Measurements from ENCODE around the gene GSKIP.

Gene GSKIP

DNA sequence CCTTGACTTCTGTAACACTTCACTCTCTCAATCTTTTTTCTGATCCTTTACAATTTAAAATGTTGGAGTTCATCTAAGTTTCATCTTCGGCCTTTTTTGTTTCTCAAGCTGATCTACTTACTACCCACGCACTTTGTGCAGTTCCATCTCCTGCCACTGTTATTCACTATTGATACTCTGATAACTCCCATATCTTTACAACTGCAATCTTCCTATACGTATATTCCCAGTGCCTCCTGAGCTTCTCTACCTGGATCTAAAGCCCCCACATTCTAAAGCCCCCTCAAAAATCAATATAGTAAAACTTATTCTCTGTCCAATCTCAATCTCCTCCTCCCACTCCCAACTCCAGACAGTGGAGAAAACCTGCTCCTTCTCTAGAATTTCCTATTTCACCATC is 6.1 kb upstream of the GSKIP start:
- TF ChIP-seq CTBP1 (IDR thresholded peaks at IDR 0.05; ENCODE audit: borderline replicate concordance) (no peak), FOXM1 (IDR thresholded peaks at IDR 0.05; ENCODE audit: borderline replicate concordance) (no peak), FOXA1 (IDR thresholded peaks at IDR 0.05) (no peak), BHLHE40 (IDR thresholded peaks at IDR 0.05; ENCODE audit: borderline replicate concordance) (no peak), SUZ12 (IDR thresholded peaks at IDR 0.05) (no peak), ELF4 (IDR thresholded peaks at IDR 0.05) (no peak), HDGF (IDR thresholded peaks at IDR 0.05; ENCODE audit: borderline replicate concordance) (no peak), ZNF384 (IDR thresholded peaks at IDR 0.05) (no peak), ARNT (IDR thresholded peaks at IDR 0.05) (no peak), NFRKB (IDR thresholded peaks at IDR 0.05) (no peak), TARDBP (IDR thresholded peaks at IDR 0.05) (no peak), PKNOX1 (IDR thresholded peaks at IDR 0.05) (no peak), SP1 (IDR thresholded peaks at IDR 0.05) (no peak), FOXK2 (IDR thresholded peaks at IDR 0.05) (no peak), L3MBTL2 (conservative IDR thresholded peaks at IDR 0.05) (no peak), LEF1 (IDR thresholded peaks at IDR 0.05; ENCODE audit: borderline replicate concordance) (no peak)
- POLR2A ChIA-PET = interaction anchor here (0.6 kb wide), 1 partner anchor 25 kb away, joined by 3 read pairs; no protein-coding TSS in a partner anchor
- CTCF ChIA-PET = interaction anchor here (1.8 kb wide), 1 partner anchor 11 kb away, joined by 6 read pairs; no protein-coding TSS in a partner anchor
- peak; percentile 9 for DNase-seq (ENCODE audit: extremely low spot score)

DNA sequence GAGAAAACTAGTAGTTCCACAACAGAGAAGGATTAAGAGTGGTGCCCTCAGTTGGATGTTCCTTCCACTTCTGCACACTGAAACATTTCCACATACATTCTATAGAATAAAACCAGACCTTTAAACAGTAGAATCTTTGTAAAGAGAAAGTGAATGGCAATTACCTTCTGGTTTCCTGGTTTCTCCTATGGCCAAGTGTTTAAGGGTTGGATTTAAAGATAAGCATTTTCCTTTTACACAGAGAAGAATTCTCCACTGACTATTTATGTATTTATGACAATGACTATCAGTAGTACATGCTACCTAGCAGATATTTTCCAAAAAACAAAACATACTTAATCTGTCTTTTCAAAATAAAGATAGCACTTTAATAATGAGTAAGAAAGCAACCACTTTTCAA is 3.4 kb upstream of the GSKIP start:
- CTCF ChIA-PET = interaction anchor here (0.7 kb wide), 1 partner anchor 63 kb away, joined by 3 read pairs; no protein-coding TSS in a partner anchor
- DNase-seq (ENCODE audit: extremely low spot score) = no peak
- TF ChIP-seq SP1 (IDR thresholded peaks at IDR 0.05) (no peak), LEF1 (IDR thresholded peaks at IDR 0.05; ENCODE audit: borderline replicate concordance) (no peak), TARDBP (IDR thresholded peaks at IDR 0.05) (no peak), BHLHE40 (IDR thresholded peaks at IDR 0.05; ENCODE audit: borderline replicate concordance) (no peak), FOXA1 (IDR thresholded peaks at IDR 0.05) (no peak), NFRKB (IDR thresholded peaks at IDR 0.05) (no peak), HDGF (IDR thresholded peaks at IDR 0.05; ENCODE audit: borderline replicate concordance) (no peak), PKNOX1 (IDR thresholded peaks at IDR 0.05) (no peak), SUZ12 (IDR thresholded peaks at IDR 0.05) (no peak), FOXM1 (IDR thresholded peaks at IDR 0.05; ENCODE audit: borderline replicate concordance) (no peak), FOXK2 (IDR thresholded peaks at IDR 0.05) (no peak), CTBP1 (IDR thresholded peaks at IDR 0.05; ENCODE audit: borderline replicate concordance) (no peak), L3MBTL2 (conservative IDR thresholded peaks at IDR 0.05) (no peak), ZNF384 (IDR thresholded peaks at IDR 0.05) (no peak), ELF4 (IDR thresholded peaks at IDR 0.05) (no peak), ARNT (IDR thresholded peaks at IDR 0.05) (no peak)
- POLR2A ChIA-PET = no interaction called here

DNA sequence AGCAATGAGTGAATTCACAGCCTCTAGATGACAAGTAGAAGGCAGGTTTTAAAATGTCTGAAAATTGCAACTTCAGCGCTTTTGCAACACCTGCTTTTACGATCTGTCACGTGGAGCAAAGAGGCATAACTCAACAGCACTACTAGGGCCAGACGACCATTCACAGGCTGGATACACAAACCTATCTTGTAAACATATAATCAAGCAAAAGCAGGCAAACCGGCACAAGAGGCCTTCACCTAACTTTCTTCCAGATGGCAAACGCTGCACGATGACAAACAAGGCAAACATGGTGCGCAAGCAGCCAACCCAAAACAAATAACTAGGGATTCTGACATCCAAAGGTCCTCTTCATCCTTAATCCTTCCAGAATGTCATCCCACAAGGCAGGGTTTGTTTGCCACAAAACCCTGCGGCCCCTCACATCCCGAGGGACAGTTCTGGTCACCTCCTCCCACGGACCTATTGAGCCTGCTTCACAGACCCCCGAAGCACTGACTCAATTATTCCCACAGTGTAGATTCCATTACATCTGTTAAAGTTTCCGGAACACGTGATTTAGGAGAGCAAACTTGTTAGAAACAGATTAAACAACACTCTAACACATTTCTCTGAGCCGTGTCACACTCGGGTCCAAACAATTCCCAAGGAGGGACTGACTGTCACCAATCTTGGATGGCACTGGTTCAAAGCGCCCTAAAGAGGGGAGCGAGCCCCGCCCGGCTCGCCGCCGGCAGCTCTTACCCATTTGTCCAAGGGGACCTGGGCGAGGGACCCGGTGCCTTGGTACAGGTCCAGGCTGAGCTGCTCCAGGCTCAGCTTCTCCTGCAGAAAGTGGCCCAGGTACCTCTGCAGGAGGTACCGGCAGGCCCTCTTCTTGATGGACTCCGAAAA is 1.0 kb upstream of the GSKIP start:
- CTCF ChIA-PET = no interaction called here
- TF ChIP-seq PKNOX1 (IDR thresholded peaks at IDR 0.05) (peak; percentile 68), L3MBTL2 (conservative IDR thresholded peaks at IDR 0.05) (peak; percentile 27), SP1 (IDR thresholded peaks at IDR 0.05) (no peak)
- DNase-seq (ENCODE audit: extremely low spot score) = peak; percentile 53
- POLR2A ChIA-PET = interaction anchor here (0.7 kb wide), 1 partner anchor 20 kb away, joined by 3 read pairs; no protein-coding TSS in a partner anchor

DNA sequence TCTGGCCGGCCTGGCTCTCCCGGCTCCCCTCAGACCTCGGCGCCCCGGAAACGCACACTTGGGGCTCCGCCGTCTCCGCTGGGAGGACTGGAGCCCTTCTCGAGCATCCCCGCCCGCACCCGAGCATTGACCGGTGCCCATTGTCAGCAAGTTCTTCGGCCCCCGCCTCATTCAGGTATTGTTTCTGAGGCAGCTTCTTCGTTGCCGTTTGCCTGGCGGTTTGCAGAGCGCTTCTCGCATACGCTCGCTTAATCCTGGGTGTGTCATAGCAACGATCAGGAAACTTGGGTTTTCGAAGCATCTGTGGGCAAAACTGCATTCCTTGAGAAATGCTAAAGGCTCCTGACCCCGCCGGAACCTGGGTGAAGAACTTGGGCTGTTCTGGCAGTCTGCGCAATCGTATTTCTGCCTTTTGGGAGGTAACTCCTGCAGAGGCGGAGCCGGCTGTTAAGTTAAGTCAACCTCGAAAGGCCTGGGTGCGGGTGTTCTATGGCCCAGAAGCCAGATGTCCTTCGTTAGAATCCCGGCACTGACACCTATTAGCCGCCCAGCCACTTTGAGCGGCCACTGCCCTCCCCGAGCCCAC is 518 bp downstream of the GSKIP start:
- DNase-seq (ENCODE audit: extremely low spot score) = peak; percentile 36
- CTCF ChIA-PET = no interaction called here
- TF ChIP-seq SP1 (IDR thresholded peaks at IDR 0.05) = no peak
- 0 out of 2 replicates have a peak, but pooled peaks have one; percentile 8 for TF ChIP-seq L3MBTL2 (conservative IDR thresholded peaks at IDR 0.05)
- POLR2A ChIA-PET = interaction anchor here (0.6 kb wide), 1 partner anchor 292 kb away, joined by 3 read pairs; no protein-coding TSS in a partner anchor

DNA sequence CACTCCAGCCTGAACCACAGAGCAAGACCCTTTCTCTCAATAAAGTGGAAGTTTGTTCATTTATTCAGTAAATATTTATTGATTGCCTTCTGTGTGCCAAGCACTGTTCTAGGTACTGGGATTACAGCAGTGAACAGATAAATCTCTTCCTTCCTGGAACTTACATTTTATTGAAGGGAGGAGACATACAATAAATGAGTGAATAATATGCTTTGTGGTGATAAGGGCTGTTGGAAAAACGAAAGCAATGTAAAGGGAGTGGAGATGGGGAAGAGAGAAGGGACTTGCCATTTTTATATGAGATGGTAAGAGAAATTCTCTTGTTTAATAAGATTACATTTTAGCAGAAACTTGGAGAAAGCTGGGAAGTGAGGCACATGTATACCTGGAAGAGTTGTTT is 1.6 kb downstream of the GSKIP start:
- POLR2A ChIA-PET = no interaction called here
- no peak for DNase-seq (ENCODE audit: extremely low spot score)
- no peak for TF ChIP-seq ELF4 (IDR thresholded peaks at IDR 0.05)
- no peak for TF ChIP-seq FOXK2 (IDR thresholded peaks at IDR 0.05)
- no peak for TF ChIP-seq FOXM1 (IDR thresholded peaks at IDR 0.05; ENCODE audit: borderline replicate concordance)
- no peak for TF ChIP-seq HDGF (IDR thresholded peaks at IDR 0.05; ENCODE audit: borderline replicate concordance)
- no peak for TF ChIP-seq PKNOX1 (IDR thresholded peaks at IDR 0.05)
- TF ChIP-seq LEF1 (IDR thresholded peaks at IDR 0.05; ENCODE audit: borderline replicate concordance) = no peak
- TF ChIP-seq BHLHE40 (IDR thresholded peaks at IDR 0.05; ENCODE audit: borderline replicate concordance) = no peak
- no peak for TF ChIP-seq NFRKB (IDR thresholded peaks at IDR 0.05)
- no peak for TF ChIP-seq SP1 (IDR thresholded peaks at IDR 0.05)
- TF ChIP-seq ZNF384 (IDR thresholded peaks at IDR 0.05) = no peak
- TF ChIP-seq FOXA1 (IDR thresholded peaks at IDR 0.05) = no peak
- TF ChIP-seq SUZ12 (IDR thresholded peaks at IDR 0.05) = no peak
- TF ChIP-seq ARNT (IDR thresholded peaks at IDR 0.05) = no peak
- TF ChIP-seq CTBP1 (IDR thresholded peaks at IDR 0.05; ENCODE audit: borderline replicate concordance) = no peak
- CTCF ChIA-PET = no interaction called here
